SK-N-SH (cell line): ENCODE results near the gene ERC1.

Experiments
- FOXJ3 ChIP-seq: sonication (generic); formaldehyde crosslinking; IDR thresholded peaks from 2 replicates; pipeline ENCODE4 v1.5.1; 2020; ENCODE audit warnings: mild to moderate bottlenecking, missing genetic modification reagents
- PBX3 ChIP-seq: IDR thresholded peaks from 2 replicates; pipeline ENCODE4; 2012
- REST ChIP-seq: IDR thresholded peaks from 2 replicates; pipeline ENCODE4 v1.6.1; 2012; ENCODE audit warnings: mild to moderate bottlenecking, low read depth, low read length, moderate library complexity
- TAF1 ChIP-seq: IDR thresholded peaks from 2 replicates; pipeline ENCODE4 v1.6.1; 2012; ENCODE audit warnings: low read depth, mild to moderate bottlenecking, low read length, moderate library complexity, borderline replicate concordance
- ZBTB33 ChIP-seq: IDR thresholded peaks from 2 replicates; pipeline ENCODE4 v1.4.0; 2012; ENCODE audit warnings: low read depth, borderline replicate concordance
- TF ChIP-seq, protein P1 (sequence below): fragments of 150-350 bp; IDR thresholded peaks from 2 replicates; pipeline ENCODE4 v1.6.1; 2017; ENCODE audit warnings: antibody characterized with exemption, low read length, low read depth, borderline replicate concordance

DNA sequence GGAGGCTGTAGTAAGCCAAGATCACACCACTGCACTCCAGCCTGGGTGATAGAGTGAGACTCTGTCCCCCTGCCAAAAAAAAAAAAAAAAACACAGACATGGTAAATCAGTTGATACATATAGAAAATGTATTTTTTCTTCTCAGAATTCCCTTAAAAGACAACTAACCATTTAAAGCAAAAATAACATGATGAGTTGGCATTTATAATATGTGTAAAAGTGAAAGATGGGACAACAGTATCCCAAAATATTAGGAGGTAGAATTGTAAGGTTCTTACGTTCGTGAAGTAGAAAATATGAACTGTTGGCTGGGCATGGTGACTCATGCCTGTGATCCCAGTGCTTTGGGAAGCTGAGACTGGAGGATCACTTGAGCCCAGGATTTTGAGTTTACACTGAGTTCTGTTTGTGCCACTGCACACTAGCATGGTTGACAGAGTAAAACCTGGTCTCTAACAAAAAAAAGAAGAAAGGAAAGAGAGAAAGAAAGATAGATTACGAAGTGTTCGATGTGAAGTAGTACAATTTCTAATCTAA, 306.7 kb downstream of the ERC1 start:
- TF ChIP-seq PBX3 (no peak), ZBTB33 (no peak), FOXJ3 (CRISPR knock-in tag) (no peak), REST (no peak), TAF1 (no peak)
- TF ChIP-seq, protein P1, sequence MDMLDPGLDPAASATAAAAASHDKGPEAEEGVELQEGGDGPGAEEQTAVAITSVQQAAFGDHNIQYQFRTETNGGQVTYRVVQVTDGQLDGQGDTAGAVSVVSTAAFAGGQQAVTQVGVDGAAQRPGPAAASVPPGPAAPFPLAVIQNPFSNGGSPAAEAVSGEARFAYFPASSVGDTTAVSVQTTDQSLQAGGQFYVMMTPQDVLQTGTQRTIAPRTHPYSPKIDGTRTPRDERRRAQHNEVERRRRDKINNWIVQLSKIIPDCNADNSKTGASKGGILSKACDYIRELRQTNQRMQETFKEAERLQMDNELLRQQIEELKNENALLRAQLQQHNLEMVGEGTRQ, result no peak
